HCT116 (cell line): Measurements from ENCODE around the gene ATXN1. TPM values are rescaled to one million over a fixed set of nuclear protein-coding genes. Genes with fewer than 3 reads are reported as not detected.

ENCODE experiments used
- ATAC-seq: fragments of 200-7000 bp; cut with Tn5 transposase; 2 replicates; pipeline ENCODE4 v1.9.1; 2020; ENCODE audit warnings: mild to moderate bottlenecking, moderate library complexity
- BruUV-seq: library from RNA; stranded (reverse); fragments of 400-500 nt; replicated peaks from 2 replicates; lab custom pipeline; 2021; lab: Mats Ljungman, UMichigan
- CTCF ChIA-PET: fragments of 300-600 bp; sonication (Branson Sonifier 250); formaldehyde crosslinking; loops from one replicate; lab custom pipeline; 2021; ENCODE audit warnings: antibody characterized with exemption; lab: Charles Lee
- POLR2A ChIA-PET: fragments of 300-600, 350-600 bp; sonication (Branson Sonifier 250); formaldehyde crosslinking; loops from one replicate; lab custom pipeline; 2021; ENCODE audit warnings: antibody characterized with exemption; lab: Charles Lee
- RAD21 ChIA-PET, 2 experiments: fragments of 300-600 bp; sonication (Branson Sonifier 250); formaldehyde crosslinking; loops; one replicate each; lab custom pipeline; 2023; ENCODE audit warnings: low total read pairs in 2 of 2; ENCODE audit not compliant: uncharacterized antibody in 2 of 2, unreplicated experiment in 2 of 2, low non-redundant PET in 1 of 2; lab: Charles Lee
- DNase-seq: peaks from one replicate; pipeline ENCODE4 v3.0.0-alpha.2; 2010; ENCODE audit warnings: low read depth, low spot score
- H2AFZ ChIP-seq: fragments of 200-600 bp; shearing (Covaris generic), sonication (generic); 2 replicates; pipeline ENCODE4 v1.6.1; 2017; ENCODE audit warnings: low read depth, mixed run types, mixed read lengths, antibody characterized with exemption, low read length; ENCODE audit not compliant: poor library complexity, severe bottlenecking
- H3K27ac ChIP-seq: 2 replicates; pipeline ENCODE4 v1.5.1; 2012; ENCODE audit warnings: low read depth, low read length
- H3K27me3 ChIP-seq: fragments of 200-600 bp; sonication (generic); 2 replicates; pipeline ENCODE4 v1.6.1; 2016; ENCODE audit warnings: mixed run types, low read length, mixed read lengths; ENCODE audit not compliant: insufficient read depth
- H3K36me3 ChIP-seq, 2 experiments: fragments of 200-500 bp in 1 of 2; fragments of 200-600 bp in 1 of 2; sonication (Bioruptor generic) in 1 of 2; sonication (generic) in 1 of 2; 2 replicates each; pipeline versions ENCODE4 v1.5.1 to v1.6.1; 2014 to 2016; ENCODE audit warnings: low read length in 2 of 2, inconsistent platforms in 1 of 2, mixed read lengths in 1 of 2, mixed run types in 1 of 2; ENCODE audit not compliant: insufficient read depth in 2 of 2, control insufficient read depth in 1 of 2
- H3K4me1 ChIP-seq, 2 experiments: fragments of 200-600 bp in 1 of 2; sonication (generic) in 1 of 2; 2 replicates each; pipeline versions ENCODE4 v1.5.1 to v1.6.1; 2012 to 2017; ENCODE audit warnings: low read length in 2 of 2, inconsistent platforms in 1 of 2, mild to moderate bottlenecking in 1 of 2, mixed read lengths in 1 of 2, mixed run types in 1 of 2, moderate library complexity in 1 of 2; ENCODE audit not compliant: insufficient read depth in 2 of 2, control insufficient read depth in 1 of 2
- H3K4me2 ChIP-seq: fragments of 200-600 bp; sonication (generic); 2 replicates; pipeline ENCODE4 v1.6.1; 2017; ENCODE audit warnings: mixed run types, low read length, mixed read lengths
- H3K4me3 ChIP-seq, 2 experiments: fragments of 200-600 bp in 1 of 2; sonication (generic) in 1 of 2; replicated peaks in 1 of 2; 2 replicates each; pipeline ENCODE4 v1.5.1; 2011 to 2016; ENCODE audit warnings: low read length in 2 of 2, control low read depth in 1 of 2, low read depth in 1 of 2, mild to moderate bottlenecking in 1 of 2, mixed read lengths in 1 of 2, mixed run types in 1 of 2
- H3K79me2 ChIP-seq: fragments of 200-600 bp; sonication (generic); 2 replicates; pipeline ENCODE4 v1.6.1; 2017; ENCODE audit warnings: mild to moderate bottlenecking, mixed run types, low read length, moderate library complexity, mixed read lengths; ENCODE audit not compliant: insufficient read depth
- H3K9ac ChIP-seq: fragments of 200-600 bp; sonication (generic); 2 replicates; pipeline ENCODE4 v1.6.1; 2016; ENCODE audit warnings: low read length, mixed read lengths
- H3K9me2 ChIP-seq: fragments of 200-600 bp; sonication (generic), shearing (Covaris generic); 2 replicates; pipeline ENCODE4 v1.6.1; 2017; ENCODE audit warnings: mixed run types, mild to moderate bottlenecking, moderate library complexity; ENCODE audit not compliant: insufficient read depth
- H3K9me3 ChIP-seq, 2 experiments: fragments of 200-500 bp in 1 of 2; fragments of 200-600 bp in 1 of 2; sonication (Bioruptor generic) in 1 of 2; sonication (generic) in 1 of 2; 2 replicates each; pipeline ENCODE4 v1.6.1; 2014 to 2017; ENCODE audit warnings: low read length in 2 of 2, mixed read lengths in 2 of 2, inconsistent platforms in 1 of 2, low read depth in 1 of 2, mild to moderate bottlenecking in 1 of 2, mixed run types in 1 of 2, moderate library complexity in 1 of 2; ENCODE audit not compliant: control insufficient read depth in 1 of 2, insufficient read depth in 1 of 2
- H4K20me1 ChIP-seq: fragments of 200-600 bp; sonication (generic), shearing (Covaris generic); 2 replicates; pipeline ENCODE4 v1.6.1; 2017; ENCODE audit warnings: mixed run types, mild to moderate bottlenecking, moderate library complexity; ENCODE audit not compliant: insufficient read depth
- ATF3 ChIP-seq: IDR thresholded peaks from 2 replicates; pipeline ENCODE4 v1.6.1; 2012
- EGR1 ChIP-seq: IDR thresholded peaks from 2 replicates; pipeline ENCODE4 v1.6.1; 2012; ENCODE audit warnings: low read depth
- EZH2 ChIP-seq: fragments of 200-600 bp; sonication (generic); IDR thresholded peaks from 2 replicates; pipeline ENCODE4 v1.6.1; 2017; ENCODE audit warnings: antibody characterized with exemption, mixed run types
- EZH2phosphoT487 ChIP-seq: fragments of 200-600 bp; IDR thresholded peaks from 2 replicates; pipeline ENCODE4 v1.6.1; 2018; ENCODE audit warnings: antibody characterized with exemption, borderline replicate concordance
- JUND ChIP-seq: IDR thresholded peaks from 2 replicates; pipeline ENCODE4 v1.6.1; 2012
- RAD21 ChIP-seq: IDR thresholded peaks from 2 replicates; pipeline ENCODE4 v1.6.1; 2012; ENCODE audit warnings: low read depth, mild to moderate bottlenecking
- REST ChIP-seq: IDR thresholded peaks from 2 replicates; pipeline ENCODE4 v1.6.1; 2012; ENCODE audit warnings: low read depth
- YY1 ChIP-seq: IDR thresholded peaks from 2 replicates; pipeline ENCODE4 v1.6.1; 2011; ENCODE audit warnings: low read length, low read depth, moderate library complexity, mild to moderate bottlenecking; ENCODE audit not compliant: insufficient replicate concordance; ENCODE audit errors: extremely low read depth
- intact Hi-C: fragments of 100-400 bp; cut with micrococcal nuclease; formaldehyde crosslinking; loops from 2 replicates; pipeline ENCODE4 v1.10.0; 2022
- total RNA-seq: library from RNA; stranded (reverse); gene quantifications from one replicate; pipeline ENCODE4 v1.2.1, GENCODE V29; 2021; ENCODE audit not compliant: unreplicated experiment
- TF ChIP-seq, protein P1 (sequence below): IDR thresholded peaks from 2 replicates; pipeline ENCODE4 v1.6.1; 2012

The ATXN1 gene
- total RNA-seq, 1 experiment from 2014 or later = 21.0 TPM

- Histone ChIP-seq H3K4me3 (no peak overlapping the region), H3K9me3 (no peaks in the 10 kb centered on the region), H4K20me1 (no peaks in the 10 kb centered on the region), H3K36me3 (no peaks in the 10 kb centered on the region), H3K4me1 (peaks cover 0 to 11% of the 10 kb centered on the region in 2 experiments; a peak in 2 of 4 replicates), H3K4me2 (no peak overlapping the region), H3K79me2 (no peaks in the 10 kb centered on the region), H3K27me3 (no peaks in the 10 kb centered on the region), H3K9ac (no peak overlapping the region), H3K27ac (no peak overlapping the region), H3K9me2 (no peaks in the 10 kb centered on the region), H2AFZ (no peak overlapping the region)
- intact Hi-C loops = no loop called here
- BruUV-seq = no TSS peak
- no peak for TF ChIP-seq JUND
- TF ChIP-seq EZH2phosphoT487 = no peak
- TF ChIP-seq EZH2 = no peak
- TF ChIP-seq, protein P1, sequence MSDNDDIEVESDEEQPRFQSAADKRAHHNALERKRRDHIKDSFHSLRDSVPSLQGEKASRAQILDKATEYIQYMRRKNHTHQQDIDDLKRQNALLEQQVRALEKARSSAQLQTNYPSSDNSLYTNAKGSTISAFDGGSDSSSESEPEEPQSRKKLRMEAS = no peak
- no peak for TF ChIP-seq EGR1
- no peak for TF ChIP-seq REST
- TF ChIP-seq ATF3 = no peak
- TF ChIP-seq YY1 = no peak
- TF ChIP-seq RAD21 = no peak
- DNase-seq (no peak), ATAC-seq (no peak)
- ChIA-PET CTCF (no interaction called here), POLR2A (interaction anchor here (1.1 kb wide), 1 partner anchor 12 kb away, joined by 4 read pairs; no protein-coding TSS in a partner anchor), RAD21 (no interaction called here)
Observed at GRCh38 chr6:16737925-16738324, 23.3 kb downstream of the ATXN1 start.
